Hepatocyte (in vitro differentiated cells): Measurements from ENCODE around the gene SH2B2. TPM values are rescaled to one million over a fixed set of nuclear protein-coding genes. Genes with fewer than 3 reads are reported as not detected.

ENCODE experiments used
- DNase-seq: peaks from one replicate; pipeline ENCODE4 v3.0.0-alpha.2; 2016; ENCODE audit warnings: low spot score
- H2AFZ ChIP-seq: fragments of 200-600 bp; sonication (generic); 2 replicates; pipeline ENCODE4 v1.6.0; 2016; ENCODE audit warnings: antibody characterized with exemption, mild to moderate bottlenecking
- H3K27ac ChIP-seq: fragments of 200-600 bp; sonication (generic); 2 replicates; pipeline ENCODE4 v1.5.1; 2016; ENCODE audit warnings: mild to moderate bottlenecking
- H3K27me3 ChIP-seq: fragments of 200-600 bp; sonication (generic); 2 replicates; pipeline ENCODE4 v1.6.1; 2016
- H3K36me3 ChIP-seq: fragments of 200-600 bp; sonication (generic); replicated peaks from 2 replicates; pipeline ENCODE4 v1.5.1; 2016; ENCODE audit warnings: low read depth; ENCODE audit not compliant: insufficient read depth
- H3K4me1 ChIP-seq: fragments of 200-600 bp; sonication (generic); 2 replicates; pipeline ENCODE4 v1.5.1; 2016; ENCODE audit warnings: mild to moderate bottlenecking, moderate library complexity; ENCODE audit not compliant: insufficient read depth
- H3K4me2 ChIP-seq: fragments of 200-600 bp; sonication (generic); 2 replicates; pipeline ENCODE4 v1.6.0; 2016
- H3K4me3 ChIP-seq: fragments of 200-600 bp; sonication (generic); 2 replicates; pipeline ENCODE4 v1.5.1; 2016; ENCODE audit warnings: mild to moderate bottlenecking
- H3K79me2 ChIP-seq: fragments of 200-600 bp; sonication (generic); 2 replicates; pipeline ENCODE4 v1.6.0; 2017; ENCODE audit warnings: mild to moderate bottlenecking
- H3K9me2 ChIP-seq: fragments of 200-600 bp; sonication (generic); replicated peaks from 2 replicates; pipeline ENCODE4 v1.6.0; 2017; ENCODE audit warnings: mild to moderate bottlenecking; ENCODE audit not compliant: insufficient read depth
- H3K9me3 ChIP-seq: fragments of 200-600 bp; sonication (generic); 2 replicates; pipeline ENCODE4 v1.5.1; 2016; ENCODE audit warnings: low read depth, mild to moderate bottlenecking
- H4K20me1 ChIP-seq: fragments of 200-600 bp; sonication (generic); 2 replicates; pipeline ENCODE4 v1.6.0; 2016; ENCODE audit warnings: mild to moderate bottlenecking; ENCODE audit not compliant: insufficient read depth, poor library complexity, severe bottlenecking
- EZH2 ChIP-seq: fragments of 200-600 bp; sonication (generic); IDR thresholded peaks from 2 replicates; pipeline ENCODE4 v1.6.1; 2016; ENCODE audit warnings: antibody characterized with exemption, mild to moderate bottlenecking, borderline replicate concordance
- EZH2phosphoT487 ChIP-seq: fragments of 200-600 bp; sonication (generic); IDR thresholded peaks from one replicate; pipeline ENCODE4 v1.6.1; 2018; ENCODE audit warnings: antibody characterized with exemption, mild to moderate bottlenecking, low read depth, moderate library complexity; ENCODE audit not compliant: unreplicated experiment, severe bottlenecking
- WGBS: methylation state at CpG from one replicate; pipeline ENCODE4 v1.1.6; 2016; ENCODE audit warnings: low lambda C conversion rate; ENCODE audit errors: missing lambda C conversion rate; 5-methylcytosine and 5-hydroxymethylcytosine counted together
- polyA plus RNA-seq: library from polyadenylated mRNA; unstranded; fragments of >200 nt; fragmentation: Nextera tagmentation; extraction: Ambion mirVana; gene quantifications from 2 replicates; pipeline ENCODE4 v1.2.1, GENCODE V29; 2016
- total RNA-seq: library from RNA; depleted of rRNA; stranded (reverse); fragments of >200 nt; gene quantifications from 2 replicates; pipeline ENCODE4 v1.2.3, GENCODE V29; 2014
- TF ChIP-seq, protein P1 (sequence below): fragments of 200-600 bp; sonication (generic); IDR thresholded peaks from 2 replicates; pipeline ENCODE4 v1.5.1; 2016; ENCODE audit warnings: antibody characterized with exemption, mild to moderate bottlenecking; ENCODE audit not compliant: poor library complexity

The SH2B2 gene
- total and polyA plus RNA-seq, 2 experiments from 2014 or later, result 3.2 to 7.1 TPM

DNA sequence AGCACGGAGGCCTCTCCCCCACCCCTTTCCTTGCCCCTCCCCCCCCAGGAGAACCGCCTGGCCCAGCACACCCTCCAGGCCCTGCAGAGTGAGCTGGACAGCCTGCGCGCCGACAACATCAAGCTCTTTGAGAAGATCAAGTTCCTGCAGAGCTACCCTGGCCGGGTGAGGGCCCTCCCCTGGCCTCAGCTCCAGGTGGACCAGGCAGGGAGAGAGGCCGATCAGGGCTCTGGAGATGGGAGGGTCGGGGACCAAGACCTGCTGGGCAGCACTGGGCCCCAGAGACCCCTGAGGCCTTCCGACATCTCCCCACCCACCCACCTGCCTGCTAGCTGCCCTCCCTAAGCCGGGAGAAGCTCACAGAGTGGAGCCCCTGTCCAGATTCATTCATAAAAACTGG lies 8.8 kb upstream of the SH2B2 start:
- Histone ChIP-seq H3K36me3 (no peaks in the 10 kb centered on the region), H3K4me3 (no peak overlapping the region), H3K4me1 (peaks cover 2% of the 10 kb centered on the region), H3K27ac (no peak overlapping the region), H3K9me3 (no peaks in the 10 kb centered on the region), H2AFZ (no peak overlapping the region), H3K27me3 (no peaks in the 10 kb centered on the region), H3K9me2 (no peaks in the 10 kb centered on the region), H3K79me2 (no peaks in the 10 kb centered on the region), H4K20me1 (no peaks in the 10 kb centered on the region), H3K4me2 (no peak overlapping the region)
- no peak for DNase-seq
- WGBS, result 86% methylated on average over 9 of the region's 10 CpGs
- TF ChIP-seq EZH2 (no peak), EZH2phosphoT487 (no peak)
- TF ChIP-seq, protein P1, sequence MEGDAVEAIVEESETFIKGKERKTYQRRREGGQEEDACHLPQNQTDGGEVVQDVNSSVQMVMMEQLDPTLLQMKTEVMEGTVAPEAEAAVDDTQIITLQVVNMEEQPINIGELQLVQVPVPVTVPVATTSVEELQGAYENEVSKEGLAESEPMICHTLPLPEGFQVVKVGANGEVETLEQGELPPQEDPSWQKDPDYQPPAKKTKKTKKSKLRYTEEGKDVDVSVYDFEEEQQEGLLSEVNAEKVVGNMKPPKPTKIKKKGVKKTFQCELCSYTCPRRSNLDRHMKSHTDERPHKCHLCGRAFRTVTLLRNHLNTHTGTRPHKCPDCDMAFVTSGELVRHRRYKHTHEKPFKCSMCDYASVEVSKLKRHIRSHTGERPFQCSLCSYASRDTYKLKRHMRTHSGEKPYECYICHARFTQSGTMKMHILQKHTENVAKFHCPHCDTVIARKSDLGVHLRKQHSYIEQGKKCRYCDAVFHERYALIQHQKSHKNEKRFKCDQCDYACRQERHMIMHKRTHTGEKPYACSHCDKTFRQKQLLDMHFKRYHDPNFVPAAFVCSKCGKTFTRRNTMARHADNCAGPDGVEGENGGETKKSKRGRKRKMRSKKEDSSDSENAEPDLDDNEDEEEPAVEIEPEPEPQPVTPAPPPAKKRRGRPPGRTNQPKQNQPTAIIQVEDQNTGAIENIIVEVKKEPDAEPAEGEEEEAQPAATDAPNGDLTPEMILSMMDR, result no peak

DNA sequence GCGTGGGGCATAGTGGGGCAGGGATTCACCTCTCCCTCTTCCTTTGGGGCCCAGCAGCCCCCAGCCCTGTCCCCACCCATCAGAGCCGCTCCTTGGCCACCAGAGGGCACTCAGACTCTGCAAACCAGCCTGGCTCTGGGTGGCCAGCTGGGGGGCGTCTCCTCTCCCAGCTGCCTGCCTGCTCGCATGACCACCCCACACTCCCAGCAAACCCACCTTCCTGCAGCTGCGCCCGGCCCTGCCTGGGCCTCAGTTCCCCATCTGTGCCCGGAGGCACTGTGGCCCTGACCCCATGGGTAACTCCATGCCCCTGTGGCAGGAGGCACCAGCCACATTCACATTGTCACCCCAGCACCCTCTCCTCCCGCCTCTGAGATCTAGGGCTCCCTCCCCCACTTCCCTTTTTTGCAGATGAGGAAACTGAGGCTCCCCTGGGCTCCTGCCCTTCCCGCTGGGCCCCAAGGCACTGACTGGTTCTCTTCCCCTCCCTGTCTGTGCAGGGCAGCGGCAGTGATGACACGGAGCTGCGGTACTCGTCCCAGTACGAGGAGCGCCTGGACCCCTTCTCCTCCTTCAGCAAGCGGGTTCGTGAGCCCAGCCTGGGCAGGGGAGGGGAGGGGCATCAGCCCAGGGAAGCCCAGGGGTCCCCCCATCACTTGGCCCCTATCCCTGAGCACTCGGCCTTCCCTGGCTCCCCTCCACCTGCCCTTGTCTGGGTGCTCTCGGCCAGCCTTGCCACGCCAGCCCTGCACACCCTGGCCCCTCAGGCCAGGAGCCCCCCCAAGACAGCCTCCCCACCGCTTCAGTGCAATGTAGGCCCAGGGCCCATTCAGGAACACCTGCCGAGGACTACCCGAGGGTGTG lies 6.9 kb upstream of the SH2B2 start:
- Histone ChIP-seq H4K20me1 (no peaks in the 10 kb centered on the region), H3K79me2 (no peaks in the 10 kb centered on the region), H3K36me3 (no peaks in the 10 kb centered on the region), H3K27me3 (no peaks in the 10 kb centered on the region), H3K9me2 (no peaks in the 10 kb centered on the region), H3K4me1 (no peaks in the 10 kb centered on the region), H2AFZ (no peak overlapping the region), H3K4me2 (peak overlapping the region; percentile 61), H3K9me3 (no peaks in the 10 kb centered on the region), H3K4me3 (no peak overlapping the region), H3K27ac (no peak overlapping the region)
- peak; percentile 81 for DNase-seq
- 63% methylated on average over 21 of the region's 23 CpGs for WGBS
- no peak for TF ChIP-seq EZH2phosphoT487
- TF ChIP-seq, protein P1, result peak; percentile 90

DNA sequence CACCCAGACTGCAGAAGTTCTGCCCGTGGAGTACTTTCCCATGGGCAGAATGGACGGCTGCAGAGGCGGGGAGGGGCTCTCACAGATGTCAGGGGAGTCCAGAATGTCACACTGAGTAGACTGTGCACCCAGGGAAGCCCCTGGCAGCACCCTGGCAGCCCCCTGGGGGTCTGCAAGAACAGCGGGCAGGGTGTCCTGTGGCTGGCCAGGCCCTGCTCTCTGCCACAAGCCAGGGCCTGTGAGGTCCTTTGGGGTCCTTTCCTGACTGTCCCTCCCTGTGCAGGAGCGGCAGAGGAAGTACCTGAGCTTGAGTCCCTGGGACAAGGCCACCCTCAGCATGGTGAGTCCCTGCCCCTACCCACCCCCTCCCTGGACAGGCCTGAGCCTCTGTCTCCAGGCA lies 6.1 kb upstream of the SH2B2 start:
- TF ChIP-seq EZH2phosphoT487 (no peak), EZH2 (no peak)
- TF ChIP-seq, protein P1, result no peak
- no peak for DNase-seq

More for the DNA sequence above, 6.1 kb upstream of the SH2B2 start:
- Histone ChIP-seq H3K9me3 (no peaks in the 10 kb centered on the region), H3K27me3 (no peaks in the 10 kb centered on the region), H2AFZ (no peak overlapping the region), H3K4me2 (no peak overlapping the region), H3K4me3 (no peak overlapping the region), H3K9me2 (no peaks in the 10 kb centered on the region), H3K27ac (no peak overlapping the region), H3K79me2 (no peaks in the 10 kb centered on the region), H3K36me3 (no peaks in the 10 kb centered on the region), H4K20me1 (no peaks in the 10 kb centered on the region), H3K4me1 (peaks cover 2% of the 10 kb centered on the region)
- WGBS, result 90% methylated on average over 5 of the region's 5 CpGs
